HL-60/S4 treated with phorbol 12-myristate 13-acetate at 8.2 ng/mL for 4 days and 3 days (cell line): ENCODE data around the gene BECN2.
"Not testable (repeated sequence)": the region's sequence is repeated elsewhere in the genome, so short reads cannot be mapped to it uniquely, and the experiment has no call there.

Experiments used
- in situ Hi-C: fragments of 300-500 bp; cut with MboI; formaldehyde crosslinking; loops from 2 replicates; pipeline ENCODE4 v1.15.0; 2022; ENCODE audit warnings: low sequenced_read_pairs

BECN2 gene

DNA sequence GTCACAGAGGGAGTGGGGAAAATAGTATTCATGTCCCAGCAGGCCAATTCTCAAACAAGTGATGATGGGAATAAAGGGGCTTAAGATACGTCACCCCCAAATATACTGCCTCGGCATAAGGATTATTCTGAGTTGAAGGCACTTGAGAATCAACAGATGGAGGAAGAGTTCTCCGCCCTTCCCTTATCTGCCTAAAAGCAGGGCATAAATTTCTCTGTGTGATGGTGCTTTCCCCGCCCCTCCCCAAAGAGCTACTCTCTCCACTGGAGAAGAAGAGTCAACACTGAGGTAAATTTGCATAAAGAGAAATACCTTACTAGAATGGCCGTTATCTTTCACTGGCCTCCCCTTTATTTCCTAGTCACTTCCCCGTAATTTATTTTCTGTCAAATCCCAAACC, 18.7 kb downstream of the BECN2 start:
- in situ Hi-C loops, result no loop called here

GRCh38 chr1:241979071-241979470, 21.5 kb downstream of the BECN2 start:
- in situ Hi-C loops, result no loop called here

GRCh38 chr1:241979926-241980325, 22.4 kb downstream of the BECN2 start:
- in situ Hi-C loops, result no loop called here

DNA sequence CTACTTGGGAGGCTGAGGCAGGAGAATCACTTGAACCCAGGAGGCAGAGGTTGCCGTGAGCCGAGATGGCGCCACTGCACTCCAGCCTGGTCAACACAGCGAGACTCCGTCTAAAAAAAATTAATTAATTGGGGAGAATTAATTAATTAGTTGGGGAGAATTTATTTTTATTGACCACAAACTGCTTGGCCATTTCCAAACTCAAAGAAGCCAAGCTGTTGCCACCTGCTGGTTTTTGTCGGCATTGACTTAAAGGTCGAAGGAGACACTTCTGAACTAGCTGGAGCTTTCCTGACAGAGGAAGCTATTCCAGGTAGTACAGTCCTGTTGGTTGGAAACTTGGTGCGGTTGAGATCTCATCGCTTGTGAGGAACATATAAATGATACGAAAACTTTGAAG, 28.2 kb downstream of the BECN2 start:
- in situ Hi-C loops, result no loop called here

DNA sequence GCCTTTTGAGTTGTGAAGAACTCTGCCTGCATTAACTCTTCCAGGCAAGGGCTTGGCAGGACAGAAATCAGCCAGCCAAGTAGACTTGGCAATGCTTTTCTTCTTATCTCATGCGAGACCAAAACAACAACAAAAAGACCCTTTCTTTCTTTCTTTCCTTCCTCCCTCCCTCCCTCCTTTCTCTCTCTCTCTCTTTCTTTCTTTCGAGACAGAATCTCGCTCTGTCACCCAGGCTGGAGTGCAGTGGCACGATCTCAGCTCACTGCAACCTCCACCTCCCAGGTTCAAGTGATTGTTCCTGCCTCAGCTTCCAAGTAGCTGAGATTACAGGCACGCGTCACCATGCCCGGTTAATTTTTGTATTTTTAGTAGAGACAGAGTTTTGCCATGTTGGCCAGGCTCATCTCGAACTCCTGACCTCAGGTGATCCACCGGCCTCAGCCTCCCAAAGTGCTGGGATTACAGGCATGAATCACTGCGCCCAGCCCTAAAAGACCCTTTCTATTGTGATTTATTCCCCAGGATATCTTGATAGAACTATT, 30.9 kb downstream of the BECN2 start:
- in situ Hi-C loops, result not testable (repeated sequence)

DNA sequence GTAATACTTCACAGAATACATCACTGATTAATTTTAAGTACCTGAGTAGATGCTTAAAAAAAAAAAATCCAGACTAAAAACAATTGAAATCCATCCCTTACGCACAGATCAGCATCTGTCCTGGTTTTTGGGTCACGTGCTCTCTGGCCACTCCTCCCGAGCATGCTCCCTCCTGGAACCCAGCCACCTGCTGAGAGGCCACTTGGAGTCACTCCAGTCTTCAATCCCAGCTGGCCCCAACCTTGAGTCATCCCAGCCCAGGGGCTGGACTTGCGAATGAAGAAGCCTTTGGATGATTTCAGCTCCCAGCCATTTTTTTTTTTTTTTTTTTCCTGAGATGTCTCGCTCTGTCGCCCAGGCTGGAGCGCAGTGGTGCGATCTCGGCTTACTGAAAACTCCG, 32.5 kb downstream of the BECN2 start:
- in situ Hi-C loops, result no loop called here

DNA sequence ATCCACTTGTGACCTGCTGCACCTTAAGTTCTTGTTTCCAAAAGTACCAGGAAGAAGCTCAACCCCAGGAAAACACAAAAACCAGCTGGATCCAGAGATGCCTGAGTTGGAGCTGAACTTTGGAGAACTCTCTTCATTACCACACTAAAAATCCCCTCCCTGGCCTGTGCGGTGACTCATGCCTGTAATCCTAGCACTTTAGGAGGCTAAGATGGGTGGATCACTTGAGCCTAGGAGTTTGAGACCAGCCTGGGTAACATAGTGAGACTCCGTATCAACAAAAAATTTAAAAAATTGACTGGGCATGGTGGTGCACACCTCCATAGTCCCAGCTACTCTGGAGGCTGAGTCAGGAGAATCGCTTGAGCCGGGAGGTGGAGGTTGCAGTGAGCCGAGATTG, 35.2 kb downstream of the BECN2 start:
- in situ Hi-C loops, result no loop called here

GRCh38 chr1:241994171-241994570, 36.6 kb downstream of the BECN2 start:
- in situ Hi-C loops, result no loop called here

GRCh38 chr1:241997401-241997998, 39.9 kb downstream of the BECN2 start:
- in situ Hi-C loops, result no loop called here

GRCh38 chr1:241998412-241998921, 40.9 kb downstream of the BECN2 start:
- in situ Hi-C loops, result no loop called here

- in situ Hi-C loops, result no loop called here
Observed at GRCh38 chr1:241999026-241999425, 41.5 kb downstream of the BECN2 start, which contains the start of gene MAP1LC3C. Gene MAP1LC3C (minus strand): TSS chr1:241999098. CDS start chr1:241999008, 90 bp downstream.

GRCh38 chr1:242000434-242000833, 42.9 kb downstream of the BECN2 start:
- in situ Hi-C loops, result no loop called here

- in situ Hi-C loops, result no loop called here
Observed at GRCh38 chr1:242002072-242002471, 44.5 kb downstream of the BECN2 start.

GRCh38 chr1:242002510-242002909, 44.9 kb downstream of the BECN2 start:
- in situ Hi-C loops, result no loop called here

GRCh38 chr1:242004751-242005495, 47.4 kb downstream of the BECN2 start:
- in situ Hi-C loops, result no loop called here

DNA sequence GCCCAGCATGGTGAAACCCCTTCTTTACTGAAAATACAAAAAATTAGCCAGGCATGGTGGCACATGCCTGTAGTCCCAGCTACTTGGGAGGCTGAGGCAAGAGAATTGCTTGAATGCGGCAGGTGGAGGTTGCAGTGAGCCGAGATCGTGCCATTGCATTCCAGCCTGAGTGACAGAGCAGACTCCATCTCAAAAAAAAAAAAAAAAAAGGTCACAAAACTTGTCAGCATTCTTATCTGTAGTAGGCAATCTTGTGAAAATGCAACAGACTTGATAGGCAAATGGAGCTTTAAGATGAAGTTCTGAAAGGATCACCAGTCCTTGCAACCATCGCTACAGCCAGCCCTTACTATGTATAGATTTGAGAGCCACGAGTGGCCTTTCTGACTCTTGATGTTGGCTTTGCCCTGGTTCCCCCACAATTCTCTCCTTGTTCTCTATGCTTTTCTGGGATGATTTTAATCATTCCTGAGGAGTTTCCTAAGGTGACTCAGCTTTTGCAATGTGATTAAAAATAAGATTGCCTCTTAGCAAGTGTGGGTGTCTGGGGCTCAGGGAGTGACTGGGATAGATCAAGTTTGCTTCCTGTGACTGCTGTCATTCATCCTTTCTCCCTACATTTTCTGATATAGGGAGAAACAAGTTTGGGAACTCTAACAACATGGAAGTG, 48.4 kb downstream of the BECN2 start:
- in situ Hi-C loops, result no loop called here

- in situ Hi-C loops, result no loop called here
Observed at GRCh38 chr1:242006976-242007375, 49.4 kb downstream of the BECN2 start.
